HepG2 (cell line): Measurements from ENCODE around the gene ESYT2. TPM values are rescaled to one million over a fixed set of nuclear protein-coding genes. Genes with fewer than 3 reads are reported as not detected.
A peak's percentile ranks its signal among the peaks of the same experiment; 100 is the strongest.

Source experiments
- CREM ChIP-seq, 2 experiments: sonication (generic) in 1 of 2; formaldehyde crosslinking in 1 of 2; IDR thresholded peaks; 2 replicates each; pipeline versions ENCODE4 v1.4.0 to v1.6.1; 2016 to 2020; ENCODE audit warnings: antibody characterized with exemption in 1 of 2, mild to moderate bottlenecking in 1 of 2, missing genetic modification reagents in 1 of 2
- GATAD2A ChIP-seq: IDR thresholded peaks from 2 replicates; pipeline ENCODE4 v1.6.1; 2016
- MED1 ChIP-seq: sonication (generic); formaldehyde crosslinking; IDR thresholded peaks from 2 replicates; pipeline ENCODE4 v1.4.0; 2020; ENCODE audit warnings: missing genetic modification reagents
- PHF8 ChIP-seq: sonication (generic); formaldehyde crosslinking; IDR thresholded peaks from 2 replicates; pipeline ENCODE4 v1.5.0; 2020; ENCODE audit warnings: missing genetic modification reagents
- SP4 ChIP-seq: sonication (generic); formaldehyde crosslinking; IDR thresholded peaks from 2 replicates; pipeline ENCODE4 v1.8.1; 2023; ENCODE audit warnings: mild to moderate bottlenecking, missing genetic modification reagents
- TFDP1 ChIP-seq: IDR thresholded peaks from 2 replicates; pipeline ENCODE4 v1.6.1; 2016; ENCODE audit warnings: missing compliant biosample characterization, missing genetic modification reagents, borderline replicate concordance
- THAP11 ChIP-seq: IDR thresholded peaks from 2 replicates; pipeline ENCODE4 v1.6.1; 2016; ENCODE audit warnings: missing biosample characterization, missing genetic modification reagents
- THAP7 ChIP-seq: sonication (generic); formaldehyde crosslinking; IDR thresholded peaks from 2 replicates; pipeline ENCODE4 v1.8.1; 2023; ENCODE audit warnings: mild to moderate bottlenecking, missing genetic modification reagents
- ZFP37 ChIP-seq: sonication (generic); formaldehyde crosslinking; IDR thresholded peaks from 2 replicates; pipeline ENCODE4 v1.4.0; 2020; ENCODE audit warnings: missing genetic modification reagents, borderline replicate concordance
- ZFY ChIP-seq: sonication (generic); formaldehyde crosslinking; IDR thresholded peaks from 2 replicates; pipeline ENCODE4 v1.4.0; 2020; ENCODE audit warnings: missing genetic modification reagents
- ZNF337 ChIP-seq: sonication (generic); formaldehyde crosslinking; IDR thresholded peaks from 2 replicates; pipeline ENCODE4 v1.5.1; 2020; ENCODE audit warnings: missing genetic modification reagents, low read depth, mild to moderate bottlenecking, borderline replicate concordance
- ZNF33B ChIP-seq: sonication (generic); formaldehyde crosslinking; IDR thresholded peaks from 2 replicates; pipeline ENCODE4 v1.5.1; 2020; ENCODE audit warnings: mild to moderate bottlenecking, missing genetic modification reagents
- ZNF740 ChIP-seq: sonication (generic); formaldehyde crosslinking; IDR thresholded peaks from 2 replicates; pipeline ENCODE4 v1.4.0; 2020; ENCODE audit warnings: missing genetic modification reagents
- ZXDC ChIP-seq: sonication (generic); formaldehyde crosslinking; IDR thresholded peaks from 2 replicates; pipeline ENCODE4 v1.5.0; 2020; ENCODE audit warnings: mild to moderate bottlenecking, missing genetic modification reagents
- polyA plus RNA-seq, 8 experiments: library from polyadenylated mRNA; depleted of rRNA in 3 of 8; stranded (reverse) in 7 of 8; unstranded in 1 of 8; fragments of >200 nt; fragmentation: Illumina TruSeq in 4 of 8; extraction: Trizol in 4 of 8; gene quantifications; 2 replicates each; pipeline versions ENCODE4 v1.2.1 to v1.2.3, GENCODE V29; 2011 to 2016; ENCODE audit warnings: low read depth in 4 of 8, missing spikeins in 1 of 8, mixed read lengths in 1 of 8; ENCODE audit not compliant: insufficient read depth in 1 of 8
- total RNA-seq, 5 experiments: library from RNA; depleted of rRNA; stranded (reverse); fragments of >200 nt; fragmentation: Illumina TruSeq; extraction: Trizol; gene quantifications; 2 replicates each; pipeline ENCODE4 v1.2.3, GENCODE V29; 2016; ENCODE audit warnings: low read depth in 1 of 5
- TF ChIP-seq, protein P1 (sequence below): sonication (generic); formaldehyde crosslinking; IDR thresholded peaks from 2 replicates; pipeline ENCODE4 v1.5.1; 2020; ENCODE audit warnings: mild to moderate bottlenecking, missing genetic modification reagents, borderline replicate concordance

ESYT2 gene
- total and polyA plus RNA-seq, 2 of the 13 experiments (the other 11 are each of a cell fraction or from before 2014, with no cell fraction given) = 28.5 to 37.3 TPM

GRCh38 chr7:158863611-158864506, 34.5 kb upstream of the ESYT2 start (continued):
- peak; percentile 64; the same call in 1 of the 2 replicates for TF ChIP-seq ZNF740 (CRISPR knock-in tag)
- no peak for TF ChIP-seq THAP7 (CRISPR knock-in tag)
- TF ChIP-seq, protein P1, sequence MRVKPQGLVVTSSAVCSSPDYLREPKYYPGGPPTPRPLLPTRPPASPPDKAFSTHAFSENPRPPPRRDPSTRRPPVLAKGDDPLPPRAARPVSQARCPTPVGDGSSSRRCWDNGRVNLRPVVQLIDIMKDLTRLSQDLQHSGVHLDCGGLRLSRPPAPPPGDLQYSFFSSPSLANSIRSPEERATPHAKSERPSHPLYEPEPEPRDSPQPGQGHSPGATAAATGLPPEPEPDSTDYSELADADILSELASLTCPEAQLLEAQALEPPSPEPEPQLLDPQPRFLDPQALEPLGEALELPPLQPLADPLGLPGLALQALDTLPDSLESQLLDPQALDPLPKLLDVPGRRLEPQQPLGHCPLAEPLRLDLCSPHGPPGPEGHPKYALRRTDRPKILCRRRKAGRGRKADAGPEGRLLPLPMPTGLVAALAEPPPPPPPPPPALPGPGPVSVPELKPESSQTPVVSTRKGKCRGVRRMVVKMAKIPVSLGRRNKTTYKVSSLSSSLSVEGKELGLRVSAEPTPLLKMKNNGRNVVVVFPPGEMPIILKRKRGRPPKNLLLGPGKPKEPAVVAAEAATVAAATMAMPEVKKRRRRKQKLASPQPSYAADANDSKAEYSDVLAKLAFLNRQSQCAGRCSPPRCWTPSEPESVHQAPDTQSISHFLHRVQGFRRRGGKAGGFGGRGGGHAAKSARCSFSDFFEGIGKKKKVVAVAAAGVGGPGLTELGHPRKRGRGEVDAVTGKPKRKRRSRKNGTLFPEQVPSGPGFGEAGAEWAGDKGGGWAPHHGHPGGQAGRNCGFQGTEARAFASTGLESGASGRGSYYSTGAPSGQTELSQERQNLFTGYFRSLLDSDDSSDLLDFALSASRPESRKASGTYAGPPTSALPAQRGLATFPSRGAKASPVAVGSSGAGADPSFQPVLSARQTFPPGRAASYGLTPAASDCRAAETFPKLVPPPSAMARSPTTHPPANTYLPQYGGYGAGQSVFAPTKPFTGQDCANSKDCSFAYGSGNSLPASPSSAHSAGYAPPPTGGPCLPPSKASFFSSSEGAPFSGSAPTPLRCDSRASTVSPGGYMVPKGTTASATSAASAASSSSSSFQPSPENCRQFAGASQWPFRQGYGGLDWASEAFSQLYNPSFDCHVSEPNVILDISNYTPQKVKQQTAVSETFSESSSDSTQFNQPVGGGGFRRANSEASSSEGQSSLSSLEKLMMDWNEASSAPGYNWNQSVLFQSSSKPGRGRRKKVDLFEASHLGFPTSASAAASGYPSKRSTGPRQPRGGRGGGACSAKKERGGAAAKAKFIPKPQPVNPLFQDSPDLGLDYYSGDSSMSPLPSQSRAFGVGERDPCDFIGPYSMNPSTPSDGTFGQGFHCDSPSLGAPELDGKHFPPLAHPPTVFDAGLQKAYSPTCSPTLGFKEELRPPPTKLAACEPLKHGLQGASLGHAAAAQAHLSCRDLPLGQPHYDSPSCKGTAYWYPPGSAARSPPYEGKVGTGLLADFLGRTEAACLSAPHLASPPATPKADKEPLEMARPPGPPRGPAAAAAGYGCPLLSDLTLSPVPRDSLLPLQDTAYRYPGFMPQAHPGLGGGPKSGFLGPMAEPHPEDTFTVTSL = no peak
- TF ChIP-seq SP4 = peak; percentile 50; the same call in 1 of the 2 replicates
- TF ChIP-seq PHF8 (CRISPR knock-in tag) = peak; percentile 32; the same call in 1 of the 2 replicates
- TF ChIP-seq TFDP1 = peak; percentile 22; the same call in 1 of the 2 replicates
- TF ChIP-seq CREM (IDR thresholded peaks at IDR 0.05) = 0 out of 2 replicates have a peak, but pooled peaks have one; percentile 14
- TF ChIP-seq CREM (CRISPR knock-in tag; IDR thresholded peaks at IDR 0.05) = no peak
- 0 out of 2 replicates have a peak, but pooled peaks have one; percentile 39 for TF ChIP-seq ZFP37
- TF ChIP-seq THAP11 = 0 out of 2 replicates have a peak, but pooled peaks have one; percentile 19
- 0 out of 2 replicates have a peak, but pooled peaks have one; percentile 18 for TF ChIP-seq GATAD2A (CRISPR knock-in tag)
- TF ChIP-seq ZNF33B (CRISPR knock-in tag) = no peak
- TF ChIP-seq MED1 (CRISPR knock-in tag) = peak; percentile 48; the same call in 1 of the 2 replicates
- no peak for TF ChIP-seq ZXDC (CRISPR knock-in tag)
- peak; percentile 39; the same call in 1 of the 2 replicates for TF ChIP-seq ZFY (CRISPR knock-in tag)
- TF ChIP-seq ZNF337 (CRISPR knock-in tag) = no peak
